GM13976 (cell line): ENCODE results near the gene NPB.

Experiments used
- DNase-seq: peaks from one replicate; pipeline ENCODE4 v3.0.0; 2012; ENCODE audit warnings: low spot score
- in situ Hi-C: fragments of 300-500 bp; cut with MboI; formaldehyde crosslinking; loops from one replicate; pipeline ENCODE4 v1.12.0; 2022; ENCODE audit warnings: low sequenced_read_pairs, mixed read lengths, inconsistent platforms; ENCODE audit not compliant: unreplicated experiment
- TF ChIP-seq, protein P1 (sequence below): IDR thresholded peaks from 2 replicates; pipeline ENCODE4 v1.5.1; 2012; ENCODE audit warnings: borderline replicate concordance, mild to moderate bottlenecking; ENCODE audit not compliant: insufficient read depth; ENCODE audit errors: extremely low read depth, missing control alignments, control extremely low read depth

The NPB gene

DNA sequence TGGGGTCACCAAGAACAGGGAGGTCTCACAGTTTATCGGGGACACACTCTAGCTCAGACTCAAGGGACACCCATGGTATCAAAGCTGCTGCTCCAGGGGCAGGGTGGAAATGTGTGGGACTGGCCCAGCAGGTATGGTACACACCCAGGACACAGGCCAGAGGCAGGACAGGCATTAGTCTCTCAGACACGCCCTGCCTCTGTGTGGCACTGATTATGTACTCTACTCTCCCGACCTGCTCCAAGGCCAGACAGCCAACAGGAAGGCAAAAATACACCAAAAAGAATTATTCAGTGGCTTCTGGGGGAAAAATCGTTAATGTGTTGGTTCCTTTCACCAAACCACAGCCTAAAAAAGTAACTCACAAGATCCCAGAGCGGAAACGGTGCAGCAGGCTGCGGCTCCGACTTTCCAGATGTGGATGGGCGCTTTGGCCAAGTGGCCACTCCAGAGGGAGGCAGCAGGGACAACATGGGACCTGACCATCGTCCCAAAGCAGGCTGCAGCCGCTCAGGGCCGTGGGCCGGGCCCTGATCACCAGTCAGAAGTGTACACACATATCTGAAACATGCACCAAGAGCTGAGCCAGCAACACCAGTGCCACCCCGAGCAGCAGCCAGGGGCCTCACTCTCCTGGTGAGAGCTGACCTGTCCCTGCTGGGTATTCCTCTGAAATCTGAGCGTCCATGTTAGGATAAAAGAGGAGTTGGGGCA lies 17.0 kb downstream of the NPB start:
- TF ChIP-seq, protein P1, sequence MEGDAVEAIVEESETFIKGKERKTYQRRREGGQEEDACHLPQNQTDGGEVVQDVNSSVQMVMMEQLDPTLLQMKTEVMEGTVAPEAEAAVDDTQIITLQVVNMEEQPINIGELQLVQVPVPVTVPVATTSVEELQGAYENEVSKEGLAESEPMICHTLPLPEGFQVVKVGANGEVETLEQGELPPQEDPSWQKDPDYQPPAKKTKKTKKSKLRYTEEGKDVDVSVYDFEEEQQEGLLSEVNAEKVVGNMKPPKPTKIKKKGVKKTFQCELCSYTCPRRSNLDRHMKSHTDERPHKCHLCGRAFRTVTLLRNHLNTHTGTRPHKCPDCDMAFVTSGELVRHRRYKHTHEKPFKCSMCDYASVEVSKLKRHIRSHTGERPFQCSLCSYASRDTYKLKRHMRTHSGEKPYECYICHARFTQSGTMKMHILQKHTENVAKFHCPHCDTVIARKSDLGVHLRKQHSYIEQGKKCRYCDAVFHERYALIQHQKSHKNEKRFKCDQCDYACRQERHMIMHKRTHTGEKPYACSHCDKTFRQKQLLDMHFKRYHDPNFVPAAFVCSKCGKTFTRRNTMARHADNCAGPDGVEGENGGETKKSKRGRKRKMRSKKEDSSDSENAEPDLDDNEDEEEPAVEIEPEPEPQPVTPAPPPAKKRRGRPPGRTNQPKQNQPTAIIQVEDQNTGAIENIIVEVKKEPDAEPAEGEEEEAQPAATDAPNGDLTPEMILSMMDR = no peak
- in situ Hi-C loops = no loop called here

DNA sequence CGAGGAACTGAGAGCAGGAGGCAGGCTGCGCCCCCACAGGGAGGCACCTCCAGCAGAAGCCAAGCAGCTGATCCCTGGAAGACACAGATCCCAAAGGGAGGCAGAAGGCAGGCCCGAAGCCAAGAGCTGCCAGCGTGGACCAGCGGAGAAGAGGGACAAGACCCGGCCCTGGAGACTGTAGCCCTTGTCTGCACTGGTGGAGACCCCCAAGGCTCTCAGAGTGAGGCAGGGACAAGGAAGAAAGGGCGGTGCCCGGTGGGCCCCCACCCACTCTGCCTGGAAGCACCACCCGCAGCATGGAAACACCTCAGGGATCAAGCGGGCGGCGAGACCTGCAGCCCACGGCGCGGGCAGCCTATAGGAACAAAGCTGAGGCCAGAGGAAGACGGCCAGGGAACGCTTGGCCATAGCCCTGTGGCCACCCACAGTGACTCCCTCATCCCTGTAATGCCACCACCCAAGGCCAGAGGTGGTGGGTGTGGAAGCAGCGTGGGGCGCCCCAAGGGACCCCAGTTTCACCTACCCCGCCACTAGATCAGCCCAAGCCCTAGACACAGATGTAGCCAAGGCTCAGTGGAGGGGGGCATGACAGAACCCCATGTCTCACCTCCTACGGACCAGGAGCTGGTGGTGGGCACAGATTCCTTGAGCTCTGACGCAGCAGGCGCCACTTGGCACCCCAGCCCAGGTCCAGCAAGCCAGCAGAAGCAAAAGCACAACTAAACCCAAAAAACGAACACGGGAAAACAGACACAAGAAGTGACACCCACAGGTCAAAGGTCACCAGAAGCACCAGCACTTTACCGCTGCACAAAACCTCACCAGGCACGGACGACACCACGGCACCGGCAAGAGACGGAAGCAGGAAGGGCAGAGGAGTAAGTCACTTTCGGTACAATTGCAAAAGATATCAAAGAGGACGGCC lies 18.8 kb downstream of the NPB start:
- TF ChIP-seq, protein P1 = no peak
- DNase-seq = no peak
- in situ Hi-C loops = no loop called here

More for the DNA sequence above, 17.0 kb downstream of the NPB start:
- DNase-seq = no peak

DNA sequence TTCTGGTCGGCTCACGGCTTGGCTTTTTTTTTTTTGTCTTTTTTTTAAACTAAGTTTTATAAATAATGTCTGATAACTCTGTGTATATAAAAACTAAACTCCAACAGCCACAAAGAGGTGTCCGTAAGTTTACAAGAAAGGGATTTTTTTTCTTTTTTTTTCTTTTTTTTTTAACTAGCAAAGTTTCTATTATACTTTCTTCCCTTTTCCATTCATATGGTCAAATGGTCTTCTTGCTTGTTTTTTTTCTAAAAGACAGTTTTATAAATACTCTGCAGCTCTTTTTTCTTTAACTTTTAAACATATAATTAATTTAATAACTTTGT lies 19.5 kb downstream of the NPB start:
- DNase-seq = no peak
- in situ Hi-C loops = no loop called here
- TF ChIP-seq, protein P1 = no peak

DNA sequence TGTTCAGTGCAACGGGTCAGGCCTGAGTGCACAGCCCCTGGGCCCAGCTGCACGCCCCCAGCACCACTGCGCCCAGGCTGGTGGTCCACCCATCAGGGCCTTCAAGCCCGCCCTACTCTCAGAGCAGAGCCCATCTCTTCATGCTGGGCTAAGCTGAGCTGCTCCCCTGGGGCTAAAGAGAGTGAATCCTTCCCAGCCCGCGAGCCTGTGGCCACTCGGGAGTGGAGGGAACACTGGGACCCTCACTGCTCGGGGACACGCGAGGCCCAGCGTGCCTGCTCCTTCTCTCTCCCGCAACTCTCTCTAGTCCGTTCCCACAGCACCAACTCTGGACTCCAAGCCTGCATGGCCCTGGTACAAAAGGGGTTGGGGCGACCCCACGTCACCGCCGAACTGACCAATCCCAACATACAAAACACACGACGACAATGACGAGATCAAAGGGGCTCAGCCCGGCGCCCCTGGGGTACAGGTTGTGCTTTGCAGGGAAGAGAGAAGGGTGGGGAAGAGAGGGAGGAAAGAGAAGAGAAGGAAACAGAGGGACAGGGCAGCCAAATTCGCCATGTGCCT lies 20.0 kb downstream of the NPB start:
- in situ Hi-C loops = no loop called here
- no peak for DNase-seq
- TF ChIP-seq, protein P1 = no peak

DNA sequence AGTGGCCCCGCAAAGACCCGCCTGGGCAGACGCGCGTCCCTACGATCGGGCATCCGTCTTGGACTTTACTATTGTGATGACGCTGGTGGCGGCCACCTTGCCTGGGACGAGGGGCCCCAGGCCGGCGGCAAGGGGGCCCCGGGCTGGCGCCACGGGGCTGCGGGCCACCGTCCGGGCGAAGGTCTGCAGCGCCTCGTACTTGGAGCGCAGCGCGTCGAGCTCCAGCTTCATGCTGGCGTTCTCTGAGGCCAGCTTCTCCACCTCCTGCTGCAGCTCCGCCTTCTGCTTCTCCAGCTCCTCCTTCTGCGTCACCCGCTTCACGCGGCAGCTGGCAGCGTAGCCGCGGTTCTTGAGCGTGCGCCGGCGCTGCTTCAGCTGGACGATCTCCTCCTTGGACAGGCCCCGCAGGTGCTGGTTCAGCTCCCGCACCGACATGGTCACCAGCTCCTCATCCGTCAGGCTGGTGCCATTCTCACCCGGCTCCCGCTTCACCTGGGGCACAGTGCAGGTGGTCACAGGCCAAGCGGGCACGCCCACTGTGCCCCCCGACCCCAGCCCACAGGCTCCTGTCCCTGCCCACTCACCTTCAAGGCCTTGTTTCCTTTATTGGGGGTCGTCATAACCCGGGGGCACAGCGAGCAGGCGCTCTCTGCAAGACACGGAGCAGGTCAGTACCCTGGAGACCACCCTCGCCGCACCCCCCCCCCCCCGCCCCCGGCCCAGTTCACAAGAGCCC lies 20.7 kb downstream of the NPB start:
- TF ChIP-seq, protein P1 = no peak
- DNase-seq = no peak
- in situ Hi-C loops = no loop called here
